Retinal pigment epithelial cell (primary cell): ENCODE data around the gene LHX1.

Source experiments
- DNase-seq: peaks from one replicate; pipeline ENCODE4 v3.0.0-alpha.2; 2010; ENCODE audit warnings: low read depth
- H3K4me3 ChIP-seq: 2 replicates; pipeline ENCODE4 v1.5.1; 2011; ENCODE audit warnings: mild to moderate bottlenecking, low read length, control low read depth, moderate library complexity
- CTCF ChIP-seq: conservative IDR thresholded peaks from 2 replicates; pipeline ENCODE4 v1.5.1; 2011; ENCODE audit warnings: low read depth, low read length, control low read depth, inconsistent platforms

LHX1 gene

GRCh38 chr17:36934692-36935630 lies 2.3 kb upstream of the LHX1 start:
- DNase-seq = no peak
- peak overlapping the region; percentile 42 for H3K4me3 ChIP-seq
- TF ChIP-seq CTCF = peak; percentile 3

- peak overlapping the region; percentile 42 for H3K4me3 ChIP-seq
- no peak for DNase-seq
- no peak for TF ChIP-seq CTCF
Observed at GRCh38 chr17:36935671-36936454, 1.4 kb upstream of the LHX1 start.

GRCh38 chr17:36936455-36937000 lies 747 bp upstream of the LHX1 start:
- TF ChIP-seq CTCF = no peak
- DNase-seq = no peak
- peak overlapping the region; percentile 42 for H3K4me3 ChIP-seq

- H3K4me3 ChIP-seq = peak overlapping the region; percentile 42
- no peak for DNase-seq
- no peak for TF ChIP-seq CTCF
Observed at GRCh38 chr17:36937959-36938565, 787 bp downstream of the LHX1 start.

GRCh38 chr17:36938566-36939051 lies 1.3 kb downstream of the LHX1 start:
- no peak for TF ChIP-seq CTCF
- no peak for DNase-seq

GRCh38 chr17:36939052-36939801 lies 2.0 kb downstream of the LHX1 start:
- no peak for DNase-seq
- TF ChIP-seq CTCF = no peak
- peak overlapping the region; percentile 42 for H3K4me3 ChIP-seq

More at GRCh38 chr17:36938566-36939051, 1.3 kb downstream of the LHX1 start:
- peak overlapping the region; percentile 42 for H3K4me3 ChIP-seq
